ENCODE measurements around the gene CPNE1.
"Not testable (repeated sequence)": the region's sequence is repeated elsewhere in the genome, so short reads cannot be mapped to it uniquely, and the experiment has no call there.

Gene CPNE1

GRCh38 chr20:35664466-35665206 lies at the start of gene CPNE1, which contains the start of gene RBM12:
TSS of gene CPNE1 (minus strand) at chr20:35664900. CDS start at chr20:35632923, 31,977 bp downstream.
TSS of gene RBM12 (minus strand) at chr20:35664900. CDS start at chr20:35655322, 9,578 bp downstream.
- DNase-seq (ENCODE audit: low read depth): peak; percentile 85

GRCh38 chr20:35714127-35714526 lies 49.4 kb upstream of the CPNE1 start:
- no peak for DNase-seq (ENCODE audit: low read depth)

DNA sequence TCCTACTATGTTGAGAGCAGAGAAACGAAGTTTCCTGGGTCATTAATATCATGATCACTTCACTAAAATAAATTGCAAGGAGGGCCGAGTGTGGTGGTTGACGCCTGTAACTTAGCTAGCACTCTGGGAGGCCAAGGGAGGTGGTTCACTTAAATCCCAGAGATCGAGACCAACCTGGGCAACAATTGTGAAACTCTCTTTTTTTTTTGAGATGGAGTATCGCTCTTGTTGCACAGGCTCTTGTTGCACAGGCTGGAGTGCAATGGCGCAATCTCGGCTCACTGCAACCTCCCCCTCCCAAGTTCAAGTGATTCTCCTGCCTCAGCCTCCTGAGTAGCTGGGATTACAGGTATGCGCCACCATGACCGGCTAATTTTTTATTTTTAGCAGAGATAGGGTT lies 48.4 kb upstream of the CPNE1 start:
- DNase-seq (ENCODE audit: low read depth): not testable (repeated sequence)

GRCh38 chr20:35711588-35712209 lies 47.0 kb upstream of the CPNE1 start:
- no peak for DNase-seq (ENCODE audit: low read depth)

GRCh38 chr20:35710884-35711587 lies 46.3 kb upstream of the CPNE1 start:
- DNase-seq (ENCODE audit: low read depth): no peak

DNA sequence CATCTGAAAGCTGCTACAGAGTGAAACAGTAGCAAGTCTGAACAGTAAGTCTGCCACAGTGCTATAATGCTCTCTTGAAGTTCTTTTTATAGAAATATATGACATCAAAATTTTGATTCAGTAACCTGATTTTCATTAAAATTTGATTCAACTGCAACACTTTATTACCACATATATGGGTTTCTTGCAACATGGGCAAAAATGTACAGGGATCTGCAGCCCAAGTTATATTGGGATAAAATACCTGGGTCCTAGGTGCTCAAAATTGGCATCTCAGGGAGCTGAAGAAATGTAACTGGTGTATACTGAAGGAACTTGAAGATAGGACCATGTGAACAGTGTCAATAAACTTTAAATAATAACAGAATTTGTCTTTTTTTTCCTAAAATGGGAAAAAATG lies 45.3 kb upstream of the CPNE1 start:
- DNase-seq (ENCODE audit: low read depth): no peak

- no peak for DNase-seq (ENCODE audit: low read depth)
These were observed 44.6 kb upstream of the CPNE1 start for GRCh38 chr20:35709259-35709658.

GRCh38 chr20:35708502-35708901 lies 43.8 kb upstream of the CPNE1 start:
- no peak for DNase-seq (ENCODE audit: low read depth)

DNA sequence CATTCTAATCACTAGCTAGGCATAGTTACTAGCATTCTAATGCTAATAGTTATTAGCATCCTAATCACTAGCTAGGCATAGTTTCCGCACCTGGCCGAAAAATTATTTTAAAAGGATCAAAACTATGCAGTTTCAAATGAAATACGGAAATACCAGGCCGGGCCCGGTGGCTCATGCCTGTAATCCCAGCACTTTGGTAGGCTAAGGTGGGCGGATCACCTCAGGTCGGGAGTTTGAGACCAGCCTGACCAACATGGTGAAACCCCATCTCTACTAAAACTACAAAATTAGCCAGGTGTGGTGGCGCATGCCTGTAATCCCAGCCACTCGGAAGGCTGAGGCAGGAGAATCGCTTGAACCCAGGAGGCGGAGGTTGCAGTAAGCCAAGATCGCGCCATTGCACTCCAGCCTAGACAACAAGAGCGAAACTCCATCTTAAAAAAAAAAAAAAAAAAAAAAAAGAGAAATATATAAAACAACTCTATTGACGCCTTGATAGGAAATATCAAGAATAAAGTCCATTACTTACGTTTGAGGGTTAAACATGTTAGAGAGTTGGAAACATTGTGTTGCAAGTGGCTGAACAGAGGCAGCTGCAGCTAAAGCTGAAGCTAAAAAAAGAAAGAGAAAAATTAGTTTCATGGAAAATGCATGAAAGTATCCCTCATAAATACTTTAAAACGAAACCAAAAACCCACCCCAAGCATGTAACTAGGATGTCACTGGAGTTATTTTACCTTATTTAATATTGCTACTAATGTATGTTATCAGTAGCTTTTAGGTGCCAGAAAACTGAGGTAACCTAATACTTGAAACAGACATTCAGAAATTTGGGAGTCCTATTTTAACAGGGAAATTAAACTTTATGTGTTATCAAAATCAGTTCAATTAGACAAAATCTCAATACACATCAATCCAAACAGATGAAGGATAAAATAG lies 42.2 kb upstream of the CPNE1 start:
- DNase-seq (ENCODE audit: low read depth): not testable (repeated sequence)

- not testable (repeated sequence) for DNase-seq (ENCODE audit: low read depth)
These were observed 41.2 kb upstream of the CPNE1 start for GRCh38 chr20:35705894-35706293.

GRCh38 chr20:35704514-35705261 lies 40.0 kb upstream of the CPNE1 start:
- no peak for DNase-seq (ENCODE audit: low read depth)

DNA sequence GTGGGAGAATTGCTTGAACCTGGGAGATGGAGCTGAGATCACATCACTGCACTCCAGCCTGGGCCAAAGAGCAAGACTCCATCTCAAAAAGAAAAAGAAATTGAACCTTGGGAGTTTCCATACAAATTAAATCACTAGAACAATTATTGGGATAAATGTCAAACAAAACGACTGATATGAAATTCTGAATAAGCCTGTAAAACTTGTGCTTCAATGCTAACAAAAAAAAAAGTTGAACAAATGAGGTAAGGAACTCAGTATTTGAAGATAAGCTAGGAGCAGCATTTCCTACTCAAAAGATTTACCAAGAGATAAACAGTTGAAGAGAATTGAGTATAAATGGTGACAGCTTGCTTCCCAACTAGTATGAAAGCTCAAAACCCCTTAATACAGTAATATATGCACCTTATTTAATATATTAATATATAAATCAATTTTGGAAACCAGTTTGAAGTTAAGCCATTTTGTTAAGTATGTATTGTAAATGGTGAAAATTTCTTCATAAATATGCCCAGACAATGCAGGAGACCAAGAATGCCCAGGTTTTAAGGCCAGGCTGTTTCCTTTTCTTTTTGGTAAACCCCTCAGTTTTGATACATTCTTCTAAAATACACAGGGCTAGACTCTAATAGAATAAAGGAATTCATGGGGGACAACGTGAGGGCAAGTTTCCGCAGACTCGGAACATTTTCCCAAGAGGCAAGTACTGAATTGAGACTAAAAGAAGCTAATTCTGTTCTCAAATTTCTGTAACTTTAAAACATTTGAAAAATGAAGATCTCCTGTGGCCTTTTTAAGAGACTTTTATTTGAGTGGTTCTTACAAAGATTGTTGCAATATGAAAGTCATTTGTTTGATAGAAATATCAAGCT lies 38.4 kb upstream of the CPNE1 start:
- no peak for DNase-seq (ENCODE audit: low read depth)

GRCh38 chr20:35702051-35702823 lies 37.5 kb upstream of the CPNE1 start:
- peak; percentile 69 for DNase-seq (ENCODE audit: low read depth)

GRCh38 chr20:35700625-35701148 lies 36.0 kb upstream of the CPNE1 start:
- no peak for DNase-seq (ENCODE audit: low read depth)

- DNase-seq (ENCODE audit: low read depth): no peak
These were observed 35.4 kb upstream of the CPNE1 start for GRCh38 chr20:35699957-35700624.

DNA sequence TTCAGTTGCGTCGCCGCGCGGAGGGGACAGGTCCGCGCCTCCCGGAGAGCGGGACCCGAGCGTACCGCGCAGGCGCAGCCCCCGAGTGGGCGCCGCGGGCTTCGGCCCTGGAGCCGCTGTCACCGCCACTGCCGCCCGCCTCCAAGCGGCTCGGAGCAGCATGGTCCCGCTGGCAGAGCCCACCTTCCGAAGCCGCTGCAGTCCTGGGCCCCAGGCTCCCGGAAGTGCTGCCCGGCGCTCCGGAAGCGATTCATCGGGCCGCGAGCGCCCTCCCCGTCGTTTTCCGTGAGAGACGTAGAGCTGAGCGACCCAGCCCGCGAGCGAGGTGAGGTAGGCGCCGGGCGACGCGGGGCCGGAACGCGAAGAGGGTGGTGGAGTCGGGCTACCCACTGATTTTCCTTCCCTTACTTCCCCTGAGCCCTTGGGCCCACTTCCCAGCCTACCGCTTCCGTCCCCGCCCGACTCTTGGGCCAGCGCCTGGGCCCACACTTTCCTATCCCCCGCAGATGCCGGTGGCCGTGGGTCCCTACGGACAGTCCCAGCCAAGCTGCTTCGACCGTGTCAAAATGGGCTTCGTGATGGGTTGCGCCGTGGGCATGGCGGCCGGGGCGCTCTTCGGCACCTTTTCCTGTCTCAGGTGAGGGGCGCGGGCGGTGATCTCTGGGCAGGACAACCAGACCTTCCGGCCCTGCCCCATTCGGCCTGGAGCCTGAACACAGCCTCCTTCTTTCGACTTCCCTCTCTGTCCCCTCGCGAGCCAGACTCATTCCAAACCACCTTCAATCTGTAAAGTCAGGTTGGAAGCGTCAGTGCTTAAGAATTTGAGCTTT lies 34.6 kb upstream of the CPNE1 start, which contains the start of the genes NFS1 and ROMO1:
TSS of gene NFS1 (minus strand) at position 226 of the 830 bp plus-strand sequence. CDS start at position 162, 64 bp downstream.
TSS of gene ROMO1 (plus strand) at position 279 of the 830 bp plus-strand sequence. CDS start at position 507, 228 bp downstream.
- peak; percentile 53 for DNase-seq (ENCODE audit: low read depth)
